OCI-M1 (cell line): ENCODE measurements around the gene KLHDC2.
"Not testable (repeated sequence)": the region's sequence is repeated elsewhere in the genome, so short reads cannot be mapped to it uniquely, and the experiment has no call there.

Experiments
- DNase-seq: peaks from one replicate; lab custom pipeline; 2025; lab: John Stamatoyannopoulos, UW

Gene KLHDC2, protein sequence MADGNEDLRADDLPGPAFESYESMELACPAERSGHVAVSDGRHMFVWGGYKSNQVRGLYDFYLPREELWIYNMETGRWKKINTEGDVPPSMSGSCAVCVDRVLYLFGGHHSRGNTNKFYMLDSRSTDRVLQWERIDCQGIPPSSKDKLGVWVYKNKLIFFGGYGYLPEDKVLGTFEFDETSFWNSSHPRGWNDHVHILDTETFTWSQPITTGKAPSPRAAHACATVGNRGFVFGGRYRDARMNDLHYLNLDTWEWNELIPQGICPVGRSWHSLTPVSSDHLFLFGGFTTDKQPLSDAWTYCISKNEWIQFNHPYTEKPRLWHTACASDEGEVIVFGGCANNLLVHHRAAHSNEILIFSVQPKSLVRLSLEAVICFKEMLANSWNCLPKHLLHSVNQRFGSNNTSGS

GRCh38 chr14:49767571-49768300 is at the start of gene KLHDC2:
KLHDC2 (plus strand) TSS chr14:49768153; CDS start chr14:49768469, 316 bp downstream.
- DNase-seq, result peak; percentile 88

DNA sequence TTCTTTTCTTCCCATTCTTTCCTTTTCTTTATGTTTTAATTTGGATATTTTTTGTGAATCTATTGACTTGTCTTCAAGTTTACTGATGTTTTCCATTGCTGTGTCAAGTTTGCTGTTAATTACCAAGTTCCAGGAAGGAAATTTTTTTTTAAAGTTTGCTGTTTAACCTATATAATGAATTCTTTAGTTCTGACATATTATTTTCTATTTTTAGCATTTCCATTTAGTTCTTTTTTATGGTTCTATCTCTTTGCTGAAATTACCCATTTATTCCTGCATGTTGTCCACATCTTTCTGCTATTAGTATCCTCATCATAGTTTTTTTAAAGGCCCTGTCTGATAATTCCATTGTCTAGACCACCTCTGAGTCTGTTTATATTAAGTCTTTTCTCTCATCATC is 47.2 kb upstream of the KLHDC2 start:
- no peak for DNase-seq

DNA sequence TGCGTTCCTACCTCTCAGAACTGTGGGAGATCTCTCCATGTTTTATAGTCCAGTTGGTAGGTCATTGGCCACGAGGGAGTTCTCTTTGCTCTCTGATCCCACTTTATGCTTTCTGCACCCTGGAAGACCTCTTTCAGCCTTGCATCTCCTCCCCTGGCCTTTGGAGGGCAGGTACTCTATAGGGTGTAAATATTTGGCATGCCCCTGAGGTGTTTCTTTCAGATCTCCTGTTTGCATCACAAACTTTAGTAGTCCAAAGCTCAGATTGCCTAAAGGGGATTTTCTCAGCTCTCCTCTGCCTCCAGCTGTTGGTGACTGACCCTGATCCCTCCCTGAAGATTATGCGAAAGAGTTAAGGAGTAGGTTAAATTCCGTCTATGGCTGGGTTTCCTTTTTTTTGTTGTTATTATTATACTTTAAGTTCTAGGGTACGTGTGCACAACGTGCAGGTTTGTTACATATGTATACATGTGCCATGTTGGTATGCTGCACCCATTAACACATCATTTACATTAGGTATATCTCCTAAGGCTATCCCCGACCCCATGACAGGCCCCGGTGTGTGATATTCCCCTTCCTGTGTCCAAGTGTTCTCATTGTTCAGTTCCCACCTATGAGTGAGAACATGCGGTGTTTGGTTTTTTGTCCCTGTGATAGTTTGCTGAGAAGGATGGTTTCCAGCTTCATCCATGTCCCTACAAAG is 46.1 kb upstream of the KLHDC2 start:
- not testable (repeated sequence) for DNase-seq

GRCh38 chr14:49727171-49727570 is 40.8 kb upstream of the KLHDC2 start:
- no peak for DNase-seq

DNA sequence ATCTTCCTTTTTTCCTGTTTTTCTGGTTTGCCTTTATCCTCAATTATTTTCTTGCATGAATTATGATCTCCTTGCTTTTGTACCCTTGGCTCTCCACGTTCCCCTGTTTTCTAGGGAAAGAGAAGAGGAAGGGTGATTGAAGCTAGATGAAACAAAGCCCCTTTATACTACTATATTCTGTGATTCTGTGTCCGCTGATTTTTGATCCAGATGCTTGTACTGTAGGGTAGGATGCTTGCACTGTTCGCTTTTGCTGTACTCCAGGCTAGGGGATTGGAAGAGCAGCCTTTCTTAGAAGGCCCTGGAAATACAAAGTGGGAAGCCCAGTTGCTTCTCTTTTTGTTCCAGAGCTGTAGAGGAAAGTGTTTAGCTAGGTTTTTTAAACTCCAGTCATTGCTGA is 35.1 kb upstream of the KLHDC2 start:
- no peak for DNase-seq

DNA sequence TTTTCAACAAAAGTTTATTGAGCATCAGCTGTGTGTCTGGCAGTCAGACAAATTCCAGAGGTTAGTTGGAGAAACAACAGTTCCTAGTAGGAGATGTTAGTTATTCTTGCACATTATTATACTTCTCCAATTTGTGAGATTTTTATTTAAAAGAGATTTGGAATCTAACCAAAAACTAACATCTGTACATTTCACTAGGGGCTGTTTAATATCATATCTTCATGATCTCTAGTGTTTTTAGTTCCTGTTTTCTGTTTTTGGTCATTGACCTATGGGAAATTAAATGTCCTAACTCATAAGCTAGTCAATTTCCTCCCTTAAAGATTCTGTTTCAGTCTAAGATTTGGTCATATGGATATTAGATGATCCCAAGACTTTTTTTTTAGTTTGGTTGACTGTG is 34.1 kb upstream of the KLHDC2 start:
- peak; percentile 3 for DNase-seq

DNA sequence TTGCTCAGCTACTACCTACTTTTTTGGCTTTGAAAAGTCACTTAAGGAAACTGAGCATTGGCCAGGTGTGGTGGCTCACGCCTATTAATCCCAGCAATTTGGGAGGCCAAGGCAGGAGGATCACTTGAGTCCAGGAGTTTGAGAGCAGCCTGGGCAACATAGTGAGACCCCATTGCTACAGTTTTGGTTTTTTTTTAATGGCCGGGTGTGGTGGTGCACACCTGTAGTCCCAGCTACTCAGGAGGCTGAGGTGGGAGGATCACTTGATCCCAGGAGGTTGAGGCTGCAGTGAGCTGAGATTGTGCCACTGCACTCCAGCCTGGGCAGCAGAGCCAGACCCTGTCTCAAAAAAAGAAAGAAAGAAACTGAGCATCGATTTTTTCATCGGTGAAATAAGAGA is 32.3 kb upstream of the KLHDC2 start:
- not testable (repeated sequence) for DNase-seq

DNA sequence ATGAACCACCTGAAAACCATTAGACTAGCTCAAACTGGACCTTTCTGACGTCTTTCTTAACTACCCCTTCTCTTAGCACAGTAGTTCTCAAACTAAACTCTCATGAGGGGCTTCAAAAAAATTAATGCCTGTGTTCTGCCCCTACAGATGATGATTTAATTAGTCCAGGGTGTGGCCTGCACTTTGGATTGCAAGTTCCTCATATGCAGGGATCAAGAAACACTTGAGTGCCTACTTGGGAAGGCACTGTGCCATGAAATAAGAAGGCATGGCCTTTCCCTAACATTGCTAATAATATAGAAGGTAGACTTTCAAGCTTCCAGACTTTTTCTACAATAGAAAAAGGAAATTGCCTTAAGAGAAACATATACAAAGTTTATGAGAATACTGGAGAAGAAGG is 22.8 kb upstream of the KLHDC2 start:
- DNase-seq, result no peak

GRCh38 chr14:49746476-49746875 is 21.5 kb upstream of the KLHDC2 start:
- not testable (repeated sequence) for DNase-seq

DNA sequence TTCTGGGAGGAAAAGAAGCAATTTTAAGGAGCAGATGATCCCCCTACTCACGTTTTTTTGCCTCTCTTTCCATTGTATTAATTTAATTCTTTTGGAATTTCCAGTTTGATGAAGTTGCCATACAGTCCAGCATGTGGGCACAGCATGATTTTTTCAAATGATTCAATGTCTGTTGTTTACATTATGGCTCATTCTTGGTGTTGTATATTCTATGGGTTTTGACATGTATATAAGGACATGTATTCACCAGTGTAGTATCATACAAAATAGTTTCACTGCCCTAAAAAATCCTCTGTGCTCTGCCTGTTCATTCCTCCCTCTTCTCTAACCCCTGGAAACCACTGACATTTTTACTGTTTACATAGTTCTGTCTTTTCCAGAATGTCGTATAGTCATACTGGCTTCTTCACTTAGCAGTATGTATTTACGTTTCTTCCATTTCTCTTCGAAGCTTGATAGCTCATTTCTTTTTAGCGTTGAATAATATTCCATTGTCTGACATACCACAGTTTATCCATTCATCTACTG is 13.3 kb upstream of the KLHDC2 start:
- no peak for DNase-seq

- DNase-seq, result peak; percentile 20
These were observed 12.6 kb upstream of the KLHDC2 start for GRCh38 chr14:49755378-49755777.

- DNase-seq, result no peak
These were observed 6.0 kb upstream of the KLHDC2 start for GRCh38 chr14:49761839-49762551.

- DNase-seq, result no peak
These were observed 1.1 kb upstream of the KLHDC2 start for GRCh38 chr14:49766839-49767238.

GRCh38 chr14:49767270-49767570 is 733 bp upstream of the KLHDC2 start:
- no peak for DNase-seq

- DNase-seq, result peak; percentile 67
These were observed 558 bp downstream of the KLHDC2 start for GRCh38 chr14:49768301-49769121.

DNA sequence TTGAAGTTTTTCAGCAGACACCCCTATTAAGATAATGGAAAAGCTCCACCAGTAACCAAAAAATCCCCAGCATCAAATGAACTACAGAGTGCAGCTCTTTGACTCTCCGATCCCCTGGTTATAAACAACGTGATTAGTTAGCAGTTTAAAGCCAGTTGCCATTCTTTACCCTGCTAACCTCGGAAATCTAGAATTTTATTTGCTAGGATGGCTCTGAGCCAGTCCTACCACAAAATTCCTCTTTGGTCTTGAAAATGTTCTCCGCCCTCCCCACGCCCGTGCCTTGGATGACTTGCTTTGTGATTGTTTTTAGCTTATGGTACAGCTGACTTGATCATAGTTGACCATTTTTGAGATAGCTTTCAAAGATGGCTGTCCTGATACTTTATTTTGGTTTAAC is 1.2 kb downstream of the KLHDC2 start:
- DNase-seq, result no peak

GRCh38 chr14:49769581-49770211 is 1.7 kb downstream of the KLHDC2 start:
- no peak for DNase-seq

DNA sequence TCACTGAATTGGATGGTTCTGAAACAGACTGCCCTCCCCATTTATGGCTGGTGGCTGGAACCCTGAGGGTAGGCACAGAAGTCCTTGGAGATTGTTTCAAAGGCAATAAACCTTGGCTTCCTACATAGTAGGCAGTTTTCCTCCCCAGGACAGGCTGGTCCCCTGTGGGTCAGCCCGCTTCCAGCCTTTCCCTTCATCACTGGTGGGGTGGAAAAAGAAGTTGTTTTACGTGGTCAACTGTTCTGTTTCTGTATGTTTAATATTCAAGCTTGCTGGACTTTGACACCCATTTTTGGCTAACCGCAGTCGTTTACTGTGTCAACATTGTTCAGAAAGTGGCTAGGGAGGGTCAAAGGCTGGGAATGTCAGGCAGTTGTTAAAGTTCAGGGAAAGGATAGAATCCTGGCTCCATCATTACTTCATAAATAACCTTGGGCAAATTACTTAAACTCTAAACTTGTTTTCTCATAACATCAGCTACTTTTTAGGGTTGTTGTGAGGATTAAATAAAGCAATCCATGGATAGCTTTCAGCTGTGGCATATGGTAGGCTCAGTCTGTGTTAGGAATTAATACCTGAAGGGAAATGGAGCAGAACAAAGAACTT is 2.4 kb downstream of the KLHDC2 start:
- DNase-seq, result no peak

DNA sequence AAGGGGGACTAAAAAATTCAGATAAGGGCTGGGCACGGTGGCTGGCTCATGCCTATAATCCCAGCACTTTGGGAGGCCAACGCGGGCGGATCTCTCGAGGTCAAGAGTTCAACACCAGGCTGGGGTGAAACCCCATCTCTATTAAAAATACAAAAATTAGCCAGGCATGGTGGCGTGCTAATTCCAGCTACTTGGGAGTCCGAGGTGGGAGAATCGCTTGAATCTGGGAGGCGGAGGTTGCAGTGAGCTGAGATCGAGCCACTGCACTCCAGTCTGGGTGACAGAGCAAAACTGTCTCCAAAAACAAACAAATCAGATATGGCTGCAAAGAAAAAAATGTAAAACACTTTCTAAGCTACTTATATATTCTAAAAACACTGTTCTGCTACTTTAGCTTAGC is 3.7 kb downstream of the KLHDC2 start:
- not testable (repeated sequence) for DNase-seq

DNA sequence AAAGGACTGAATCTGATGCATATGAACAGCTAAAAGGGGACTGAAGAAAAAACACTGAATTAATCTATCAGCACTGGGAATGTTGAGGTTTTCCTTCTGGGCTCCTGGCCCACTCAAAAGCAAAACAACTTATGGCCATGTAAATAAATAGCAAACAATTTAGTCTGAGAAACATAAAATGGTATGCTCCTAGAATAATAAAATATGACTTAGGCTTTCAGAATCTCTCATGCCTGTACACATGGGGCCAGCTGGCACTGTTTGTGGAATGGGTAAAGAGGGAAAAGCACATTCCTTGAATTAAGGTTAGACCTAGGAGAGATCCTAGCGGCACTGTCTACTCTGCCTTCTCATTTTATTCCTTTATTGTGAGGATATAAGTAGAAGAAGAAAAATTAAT is 6.2 kb downstream of the KLHDC2 start:
- no peak for DNase-seq
